GM21447 (cell line): Measurements from ENCODE around the gene ZBTB8B.
"Not testable (repeated sequence)": the region's sequence is repeated elsewhere in the genome, so short reads cannot be mapped to it uniquely, and the experiment has no call there.

Experiments
- ATAC-seq: cut with Tn5 transposase; IDR thresholded peaks from one replicate; pipeline ENCODE4 v1.9.1; 2021; ENCODE audit not compliant: unreplicated experiment

Gene ZBTB8B

GRCh38 chr1:32464716-32465577 is at the start of gene ZBTB8B:
Gene ZBTB8B, plus strand, starts transcription at chr1:32465072. Its CDS starts 5,553 bp downstream, at chr1:32470625.
- ATAC-seq, result no peak

- no peak for ATAC-seq
These were observed 43.1 kb upstream of the ZBTB8B start for GRCh38 chr1:32421775-32422174.

- ATAC-seq, result no peak
These were observed 38.2 kb upstream of the ZBTB8B start for GRCh38 chr1:32426489-32427255.

DNA sequence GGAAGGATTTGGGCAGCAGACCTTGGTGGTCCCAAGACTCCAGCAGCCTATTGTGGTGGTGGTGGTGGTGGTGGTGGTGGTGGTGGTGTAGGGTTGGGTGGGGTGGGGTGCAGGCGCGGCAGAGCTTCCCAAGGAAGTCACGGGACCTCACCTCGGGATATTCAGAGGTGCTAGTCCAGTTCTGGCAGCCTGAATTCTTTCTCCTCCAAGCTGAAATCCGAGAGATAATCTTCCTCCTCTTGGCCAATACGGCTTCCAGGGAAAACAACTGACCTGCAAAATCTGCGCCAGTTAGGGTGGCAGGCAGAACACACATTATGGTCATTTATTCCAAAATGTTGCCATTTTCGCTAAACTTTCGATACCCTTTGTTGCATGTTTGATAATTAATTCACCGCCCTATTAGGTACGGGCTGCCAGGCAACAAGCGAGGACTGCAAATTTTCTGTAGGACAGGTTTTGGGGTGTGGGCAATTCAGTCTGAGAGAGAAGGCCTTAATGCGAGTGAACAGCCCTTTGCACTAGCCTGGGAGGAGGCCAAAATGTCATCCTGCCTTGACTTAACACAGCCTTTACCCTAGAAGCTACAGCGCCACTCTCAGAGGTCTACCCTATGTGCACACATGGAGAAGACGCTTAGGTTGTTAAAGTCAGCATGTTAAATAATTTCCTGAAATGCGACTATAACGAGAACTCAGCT is 37.5 kb upstream of the ZBTB8B start:
- no peak for ATAC-seq

DNA sequence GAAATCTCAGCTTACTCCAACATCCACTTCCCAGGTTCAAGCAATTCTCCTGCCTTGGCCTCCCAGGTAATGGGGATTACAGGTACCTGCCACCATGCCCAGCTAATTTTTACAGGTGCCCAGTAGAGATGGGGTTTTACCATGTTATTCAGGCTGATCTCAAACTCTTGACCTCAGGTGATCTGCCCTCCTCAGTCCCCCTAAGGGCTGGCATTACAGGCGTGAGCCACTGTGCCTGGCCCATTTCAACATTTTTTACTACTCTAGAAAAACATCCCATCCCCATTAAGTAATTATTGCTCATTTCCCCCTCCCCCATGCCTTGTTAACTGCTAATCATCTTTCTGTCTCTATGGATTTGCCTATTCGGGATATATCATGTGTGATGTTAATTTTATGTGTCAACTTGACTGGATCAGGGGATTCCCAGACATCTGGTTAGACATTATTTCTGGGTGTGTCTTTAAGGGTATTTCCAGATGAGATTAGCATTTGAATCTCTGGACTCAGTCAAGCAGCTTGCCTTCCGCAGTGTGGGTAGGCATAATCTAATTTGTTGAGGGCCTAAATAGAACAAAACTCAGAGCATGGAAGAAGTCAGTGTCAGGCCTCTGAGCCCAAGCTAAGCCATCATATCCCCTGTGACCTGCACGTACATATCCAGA is 33.0 kb upstream of the ZBTB8B start:
- no peak for ATAC-seq

DNA sequence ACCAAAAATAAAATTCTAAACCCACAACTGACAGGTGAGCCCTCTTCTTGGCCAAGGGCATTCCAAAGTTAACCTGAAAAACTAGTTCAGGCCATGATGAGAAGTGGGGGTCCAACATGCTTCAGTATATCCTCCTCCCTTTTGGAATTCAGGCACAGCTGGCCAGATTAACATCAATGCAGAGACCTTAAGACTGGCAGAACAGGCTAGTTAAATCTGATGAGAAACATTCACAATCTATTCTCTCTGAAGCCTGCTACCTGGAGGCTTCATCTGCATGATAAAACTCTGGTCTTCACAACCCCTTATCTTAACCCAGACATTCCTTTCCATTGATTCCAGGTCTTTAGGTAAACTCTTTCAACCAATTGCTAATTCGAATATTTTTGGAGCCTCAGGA is 26.7 kb upstream of the ZBTB8B start:
- ATAC-seq, result no peak

- ATAC-seq, result not testable (repeated sequence)
These were observed 26.1 kb upstream of the ZBTB8B start for GRCh38 chr1:32438777-32439176.

- ATAC-seq, result not testable (repeated sequence)
These were observed 23.4 kb upstream of the ZBTB8B start for GRCh38 chr1:32441467-32441866.

- no peak for ATAC-seq
These were observed 17.2 kb upstream of the ZBTB8B start for GRCh38 chr1:32447469-32448185.

GRCh38 chr1:32448186-32448772 is 16.6 kb upstream of the ZBTB8B start:
- not testable (repeated sequence) for ATAC-seq

DNA sequence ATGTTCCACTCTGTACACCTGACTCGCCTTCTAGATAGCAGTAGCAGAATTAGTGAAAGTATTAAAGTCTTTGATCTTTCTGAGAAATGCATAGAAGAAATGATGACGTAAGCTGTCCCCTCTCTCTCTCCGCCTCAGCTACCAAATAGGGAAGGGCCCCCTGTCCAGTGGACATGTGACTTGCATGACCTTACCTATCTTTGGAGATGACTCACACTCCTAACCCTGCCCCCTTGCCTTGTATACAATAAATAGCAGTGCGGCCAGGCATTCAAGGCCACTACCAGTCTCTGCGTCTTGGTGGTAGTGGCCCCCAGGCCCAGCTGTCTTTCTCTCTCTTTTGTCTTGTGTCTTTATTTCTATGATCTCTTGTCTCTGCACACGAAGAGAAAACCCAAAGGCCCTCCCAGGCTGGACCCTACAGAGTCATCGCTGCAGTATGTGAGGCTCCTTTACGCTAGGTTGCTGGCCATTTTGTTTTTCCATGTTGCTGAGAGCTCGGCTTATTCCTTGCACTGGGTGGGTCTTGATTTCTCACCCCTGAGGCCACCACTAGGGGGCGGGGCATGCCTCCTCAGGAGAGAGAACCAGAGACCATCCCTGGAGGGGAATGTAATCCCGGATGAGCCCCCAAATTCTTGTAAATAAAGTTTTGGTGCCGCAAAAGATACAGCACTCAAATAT is 16.0 kb upstream of the ZBTB8B start:
- no peak for ATAC-seq

DNA sequence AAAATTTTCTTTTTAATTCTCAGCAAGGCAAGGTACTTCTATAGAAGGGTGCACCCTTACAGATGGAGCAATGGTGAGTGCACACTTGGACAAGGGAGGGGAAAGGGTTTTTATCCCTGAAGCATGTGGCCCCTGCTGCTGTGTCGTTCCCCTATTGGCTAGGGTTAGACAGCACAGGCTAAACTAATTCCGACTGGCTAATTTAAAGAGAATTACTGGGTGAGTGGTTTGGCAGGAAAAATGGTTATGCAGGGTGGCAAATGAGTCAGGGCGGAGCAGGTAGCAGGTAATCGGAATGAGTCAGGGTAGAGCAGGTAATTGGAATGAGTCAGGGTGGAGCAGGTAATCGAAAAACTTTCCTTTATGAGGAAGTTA is 15.4 kb upstream of the ZBTB8B start:
- not testable (repeated sequence) for ATAC-seq

- no peak for ATAC-seq
These were observed 10.1 kb upstream of the ZBTB8B start for GRCh38 chr1:32454726-32455125.

DNA sequence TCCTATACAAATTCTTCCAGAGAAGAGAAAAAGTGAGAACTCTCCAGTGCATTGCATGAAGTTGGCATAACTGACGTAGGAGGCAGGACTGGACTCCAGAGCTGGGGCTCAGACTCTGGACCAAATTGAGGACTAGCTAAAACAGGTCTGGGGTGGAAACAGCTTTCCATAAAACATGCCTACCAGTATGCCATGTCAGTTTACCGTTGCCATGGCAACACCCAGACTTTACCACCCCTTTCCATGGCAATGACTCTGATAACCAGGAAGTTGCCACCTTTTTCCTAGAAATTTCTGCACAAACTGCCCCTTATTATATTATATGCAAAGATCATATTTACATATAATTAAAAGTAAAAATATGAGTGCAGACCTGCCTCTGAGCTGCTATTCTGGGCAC is 8.9 kb upstream of the ZBTB8B start:
- ATAC-seq, result no peak

DNA sequence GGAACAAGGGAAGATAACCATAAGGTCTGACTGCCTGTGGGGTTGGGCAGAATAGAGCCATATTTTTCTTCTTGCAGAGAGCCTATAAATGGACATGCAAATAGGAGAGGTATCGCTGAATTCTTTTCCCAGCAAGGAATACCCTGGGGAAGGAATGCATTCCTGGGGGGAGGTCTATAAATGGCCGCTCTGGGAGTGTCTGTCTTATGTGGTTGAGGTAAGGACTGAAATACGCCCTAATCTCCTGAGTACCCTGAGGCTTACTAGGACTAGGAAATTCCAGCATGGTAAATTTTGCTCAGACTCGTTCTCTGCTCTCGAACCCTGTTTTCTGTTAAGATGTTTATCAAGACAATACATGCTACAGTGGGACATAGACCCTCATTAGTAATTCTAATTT is 6.1 kb upstream of the ZBTB8B start:
- ATAC-seq, result not testable (repeated sequence)

DNA sequence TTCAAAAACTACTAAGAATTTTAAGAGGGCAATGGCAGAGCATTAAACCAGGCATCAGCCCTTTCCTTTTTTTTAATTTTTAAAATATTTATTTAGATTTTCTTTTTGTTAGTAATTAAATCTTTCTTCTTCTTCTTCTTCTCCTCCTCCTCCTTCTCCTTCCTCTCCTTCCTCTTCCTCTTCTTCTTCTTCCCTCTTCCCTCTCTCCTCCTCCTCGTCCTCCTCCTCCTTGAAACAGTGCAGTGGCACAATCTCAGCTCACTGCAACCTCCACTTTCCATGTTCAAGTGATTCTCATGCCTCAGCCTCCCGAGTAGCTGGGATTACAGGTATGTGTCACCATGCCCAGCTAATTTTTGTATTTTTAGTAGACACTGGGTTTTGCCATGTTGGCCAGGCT is 1.9 kb upstream of the ZBTB8B start:
- not testable (repeated sequence) for ATAC-seq

DNA sequence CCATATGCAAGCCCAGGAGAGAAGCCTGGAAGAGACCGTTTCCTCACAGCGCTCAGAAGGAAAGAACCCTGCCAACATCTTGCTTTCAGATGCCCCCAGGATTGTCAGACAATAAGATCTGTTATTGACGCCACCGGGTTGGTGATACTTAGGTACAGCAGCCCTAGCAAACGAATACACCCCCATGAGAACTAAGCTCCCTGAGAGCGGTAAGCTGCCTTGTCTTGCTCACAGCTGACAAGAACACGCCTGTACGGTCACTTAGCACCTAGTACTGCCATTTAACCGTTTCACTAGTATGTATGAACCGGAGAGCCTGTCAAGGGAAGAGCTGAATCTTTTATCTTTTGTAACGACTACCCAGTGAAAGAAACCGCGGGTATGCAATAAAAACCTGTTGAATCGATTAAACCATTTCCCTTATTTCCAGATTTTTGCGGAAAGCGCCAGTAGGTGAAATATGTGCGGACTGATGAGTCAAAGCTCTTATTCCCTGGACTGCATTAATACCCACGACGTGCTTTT is 619 bp upstream of the ZBTB8B start:
- no peak for ATAC-seq

DNA sequence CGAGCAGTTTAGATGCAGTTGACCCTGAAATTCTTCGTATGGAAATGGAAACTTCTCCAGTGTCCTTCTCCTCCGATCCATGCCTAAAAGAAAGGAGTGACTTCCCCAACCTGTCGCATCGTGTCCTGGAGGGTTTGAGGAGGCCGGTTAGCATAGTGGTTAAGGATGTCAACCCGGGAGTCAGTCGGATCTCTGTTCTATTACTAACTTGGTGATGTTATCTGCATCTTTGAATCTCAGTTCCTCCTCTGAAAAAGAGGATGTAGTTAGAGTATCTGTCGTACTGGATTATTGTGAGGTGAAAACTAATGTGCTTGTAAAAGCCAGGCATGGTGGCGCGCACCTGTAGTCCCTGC is 684 bp downstream of the ZBTB8B start:
- no peak for ATAC-seq

GRCh38 chr1:32466761-32467160 is 1.9 kb downstream of the ZBTB8B start:
- ATAC-seq, result no peak
